ENCODE data around the gene GRM1. TPM values are rescaled to one million over a fixed set of nuclear protein-coding genes. Genes with fewer than 3 reads are reported as not detected.
"Not testable (repeated sequence)": the region's sequence is repeated elsewhere in the genome, so short reads cannot be mapped to it uniquely, and the experiment has no call there.

Gene GRM1
- total and polyA plus RNA-seq, 4 donors: 3.3 to 12.2 (median 7.7) TPM

DNA sequence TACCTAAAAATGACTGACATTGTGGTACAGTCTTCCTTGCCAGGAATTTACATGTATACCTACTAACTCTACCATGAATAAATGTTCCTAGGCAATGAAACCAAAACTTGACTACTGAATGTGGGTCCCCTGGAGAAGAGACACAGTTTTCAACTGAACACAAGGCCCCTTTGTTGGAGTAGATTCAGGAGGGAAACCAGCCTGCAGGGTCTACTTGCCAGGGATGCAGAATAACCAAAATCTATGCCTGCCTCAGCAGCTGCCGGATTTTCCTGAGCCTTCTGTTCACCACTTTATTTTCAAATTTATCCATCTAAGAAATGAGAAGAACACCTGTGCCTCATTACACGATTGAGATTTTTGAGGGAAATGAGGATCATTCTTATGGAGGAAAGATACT, 211.9 kb downstream of the GRM1 start:
- Histone ChIP-seq H3K27me3 (ENCODE audit: control insufficient read depth, insufficient read depth, low read length) (no peaks in the 10 kb centered on the region), H3K4me1 (ENCODE audit: control insufficient read depth, insufficient read depth, low read length) (no peaks in the 10 kb centered on the region), H3K4me3 (ENCODE audit: low read depth, low read length) (no peak overlapping the region), H3K9me3 (ENCODE audit: control insufficient read depth, insufficient read depth, low read length) (peaks cover 2% of the 10 kb centered on the region), H3K27ac (ENCODE audit: low read depth, low read length) (no peak overlapping the region), H3K36me3 (ENCODE audit: control insufficient read depth, insufficient read depth, low read length) (no peaks in the 10 kb centered on the region)
- WGBS (ENCODE audit: insufficient coverage): no CpG with 5 or more reads among the region's 2 CpGs
- DNase-seq (ENCODE audit: low read depth in 4 of 6, low spot score in 6 of 6): peak in 1 of 6 donors; percentile 66

DNA sequence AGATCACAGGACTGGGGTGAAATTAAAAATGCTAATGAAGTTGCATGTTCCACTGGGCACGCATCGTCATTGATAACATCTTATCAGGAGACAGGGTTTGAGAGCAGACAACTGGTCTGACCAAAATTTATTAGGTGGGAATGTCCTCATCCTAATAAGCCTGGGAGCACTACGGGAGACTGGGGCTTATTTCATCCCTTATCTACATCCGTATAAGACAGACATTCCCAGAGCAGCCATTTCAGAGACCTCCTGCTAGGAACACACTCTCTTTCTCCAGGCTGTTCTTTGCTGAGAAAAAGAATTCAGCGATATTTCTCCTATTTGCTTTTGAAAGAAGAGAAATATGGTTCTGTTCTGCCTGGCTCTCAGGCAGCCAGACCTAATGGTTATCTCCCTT, 214.8 kb downstream of the GRM1 start:
- WGBS (ENCODE audit: insufficient coverage): 87% methylated on average over 4 of the region's 5 CpGs
- DNase-seq (ENCODE audit: low read depth in 4 of 6, low spot score in 6 of 6); H3K9me3 ChIP-seq (ENCODE audit: control insufficient read depth, insufficient read depth, low read length); H3K4me3 ChIP-seq (ENCODE audit: low read depth, low read length); H3K4me1 ChIP-seq (ENCODE audit: control insufficient read depth, insufficient read depth, low read length); H3K27me3 ChIP-seq (ENCODE audit: control insufficient read depth, insufficient read depth, low read length); H3K36me3 ChIP-seq (ENCODE audit: control insufficient read depth, insufficient read depth, low read length); H3K27ac ChIP-seq (ENCODE audit: low read depth, low read length): not testable (repeated sequence)

DNA sequence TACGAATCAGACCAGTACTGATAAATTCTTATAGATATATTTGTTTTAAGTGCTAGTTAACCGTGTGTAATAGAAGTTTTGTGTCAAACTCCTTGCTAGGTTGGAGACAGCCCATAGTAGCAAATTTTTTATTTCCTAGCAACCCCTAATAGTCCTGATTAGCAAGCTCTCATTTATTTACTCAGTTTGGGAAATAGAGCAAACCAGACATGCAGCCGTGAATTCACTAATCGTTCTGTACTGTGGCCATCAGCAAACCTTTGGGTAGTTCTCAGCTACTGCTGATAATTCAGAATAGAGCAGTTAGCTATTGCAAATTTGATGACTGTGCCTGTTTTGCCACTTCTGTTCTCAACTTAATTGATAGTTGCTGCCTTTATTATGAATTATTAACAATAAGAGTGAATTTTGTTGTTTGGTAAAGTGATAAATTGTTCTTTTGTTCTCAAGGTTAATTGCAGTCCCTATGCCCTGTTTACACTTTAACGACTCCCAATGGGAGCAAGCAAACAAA, 215.8 kb downstream of the GRM1 start:
- H3K9me3 ChIP-seq (ENCODE audit: control insufficient read depth, insufficient read depth, low read length): peaks cover 2% of the 10 kb centered on the region
- H3K4me1 ChIP-seq (ENCODE audit: control insufficient read depth, insufficient read depth, low read length): no peaks in the 10 kb centered on the region
- H3K27me3 ChIP-seq (ENCODE audit: control insufficient read depth, insufficient read depth, low read length): no peaks in the 10 kb centered on the region
- H3K4me3 ChIP-seq (ENCODE audit: low read depth, low read length): no peak overlapping the region
- DNase-seq (ENCODE audit: low read depth in 4 of 6, low spot score in 6 of 6): peak in 1 of 6 donors; percentile 45
- WGBS (ENCODE audit: insufficient coverage): 70% methylated on average over 2 of the region's 5 CpGs
- H3K27ac ChIP-seq (ENCODE audit: low read depth, low read length): no peak overlapping the region
- H3K36me3 ChIP-seq (ENCODE audit: control insufficient read depth, insufficient read depth, low read length): no peaks in the 10 kb centered on the region

DNA sequence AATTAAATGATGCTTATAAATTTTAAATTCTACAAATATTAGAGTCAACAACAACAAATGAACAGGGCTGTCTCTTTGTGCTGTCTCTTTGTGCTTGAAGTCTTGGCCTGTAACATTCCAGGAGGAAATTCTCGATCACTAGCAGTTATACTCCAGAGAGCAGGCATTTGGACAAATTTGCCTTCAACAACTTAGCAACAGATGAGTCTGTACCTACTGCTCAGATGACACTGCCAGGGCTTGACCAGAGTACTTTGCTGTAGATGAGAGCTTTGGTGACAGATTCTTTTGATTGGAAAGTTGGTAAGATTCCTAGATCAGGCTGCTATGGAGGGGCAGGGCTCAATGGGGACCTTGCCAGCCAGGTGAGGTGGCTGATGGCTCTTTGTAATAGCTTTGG, 217.2 kb downstream of the GRM1 start:
- H3K27ac ChIP-seq (ENCODE audit: low read depth, low read length): no peak overlapping the region
- peaks cover 2% of the 10 kb centered on the region for H3K9me3 ChIP-seq (ENCODE audit: control insufficient read depth, insufficient read depth, low read length)
- no peak for DNase-seq (ENCODE audit: low read depth in 4 of 6, low spot score in 6 of 6)
- WGBS (ENCODE audit: insufficient coverage): 89% methylated on average over 1 of the region's 1 CpG
- no peak overlapping the region for H3K4me3 ChIP-seq (ENCODE audit: low read depth, low read length)
- no peaks in the 10 kb centered on the region for H3K27me3 ChIP-seq (ENCODE audit: control insufficient read depth, insufficient read depth, low read length)
- no peaks in the 10 kb centered on the region for H3K36me3 ChIP-seq (ENCODE audit: control insufficient read depth, insufficient read depth, low read length)
- no peaks in the 10 kb centered on the region for H3K4me1 ChIP-seq (ENCODE audit: control insufficient read depth, insufficient read depth, low read length)

DNA sequence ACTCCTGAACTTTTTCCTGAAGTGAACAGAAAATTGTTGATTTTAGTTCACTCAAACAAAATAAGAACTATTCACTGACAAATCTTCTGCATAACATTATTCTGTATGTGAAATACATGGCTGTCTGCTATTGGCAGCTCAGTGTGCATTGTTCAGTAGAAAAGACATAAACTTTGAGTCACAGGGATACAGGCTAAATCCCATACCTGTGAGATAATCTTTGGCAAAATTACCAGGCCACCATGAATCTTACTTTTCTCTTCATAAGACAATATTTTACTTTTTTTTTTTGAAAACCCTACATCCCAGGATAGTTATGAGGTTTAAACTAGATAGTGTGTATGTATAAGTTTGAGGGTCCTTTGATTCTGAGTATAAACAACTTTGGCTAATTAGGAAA, 224.8 kb downstream of the GRM1 start:
- no peak overlapping the region for H3K4me3 ChIP-seq (ENCODE audit: low read depth, low read length)
- H3K27me3 ChIP-seq (ENCODE audit: control insufficient read depth, insufficient read depth, low read length): no peaks in the 10 kb centered on the region
- no peak overlapping the region for H3K27ac ChIP-seq (ENCODE audit: low read depth, low read length)
- H3K4me1 ChIP-seq (ENCODE audit: control insufficient read depth, insufficient read depth, low read length): no peaks in the 10 kb centered on the region
- H3K36me3 ChIP-seq (ENCODE audit: control insufficient read depth, insufficient read depth, low read length): no peaks in the 10 kb centered on the region
- H3K9me3 ChIP-seq (ENCODE audit: control insufficient read depth, insufficient read depth, low read length): no peaks in the 10 kb centered on the region
- DNase-seq (ENCODE audit: low read depth in 4 of 6, low spot score in 6 of 6): no peak

DNA sequence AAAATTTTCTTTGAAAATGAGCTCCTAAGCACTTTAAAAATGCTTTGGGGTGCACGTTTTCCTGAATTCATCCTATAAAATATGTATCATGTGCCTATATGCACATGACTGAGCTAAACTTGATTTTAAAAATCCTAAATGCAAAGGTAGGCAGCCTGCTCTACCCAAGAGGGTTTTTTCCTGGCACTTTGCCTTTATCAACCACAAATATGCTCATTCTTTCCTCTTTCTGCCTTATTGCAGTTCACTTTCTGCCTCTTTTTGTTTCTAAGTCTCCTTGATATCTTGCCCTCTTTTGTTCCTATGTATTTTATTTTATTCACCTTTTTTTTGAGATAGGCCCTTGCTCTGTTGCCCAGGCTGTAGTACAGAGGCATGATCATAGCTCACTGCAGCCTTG, 229.3 kb downstream of the GRM1 start:
- no CpG with 5 or more reads among the region's 1 CpG for WGBS (ENCODE audit: insufficient coverage)

DNA sequence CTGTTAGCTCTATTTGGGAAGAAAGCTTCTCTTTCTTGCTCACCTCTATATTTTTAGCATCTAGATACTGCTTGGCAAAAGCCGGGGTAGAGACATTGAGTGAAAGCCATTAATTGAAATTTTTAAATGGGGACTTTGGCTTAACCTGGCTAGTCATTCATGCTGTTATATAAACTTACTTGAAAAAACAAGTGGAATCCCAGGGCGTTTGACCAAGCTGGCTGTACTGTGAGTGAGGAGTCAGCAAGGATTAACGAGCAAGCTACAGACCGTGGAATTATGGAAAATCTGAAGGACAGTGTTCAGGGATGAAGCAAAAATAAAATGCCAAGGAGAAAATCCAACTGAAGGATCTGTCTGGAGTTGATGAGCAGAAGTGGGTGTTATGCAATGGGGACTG, 232.0 kb downstream of the GRM1 start:
- 65% methylated on average over 3 of the region's 4 CpGs for WGBS (ENCODE audit: insufficient coverage)
- H3K36me3 ChIP-seq (ENCODE audit: control insufficient read depth, insufficient read depth, low read length): no peaks in the 10 kb centered on the region
- DNase-seq (ENCODE audit: low read depth in 4 of 6, low spot score in 6 of 6): no peak

More for the DNA sequence above, 229.3 kb downstream of the GRM1 start:
- Histone ChIP-seq H3K4me3 (ENCODE audit: low read depth, low read length) (no peak overlapping the region), H3K27me3 (ENCODE audit: control insufficient read depth, insufficient read depth, low read length) (no peaks in the 10 kb centered on the region), H3K36me3 (ENCODE audit: control insufficient read depth, insufficient read depth, low read length) (no peaks in the 10 kb centered on the region), H3K27ac (ENCODE audit: low read depth, low read length) (no peak overlapping the region), H3K4me1 (ENCODE audit: control insufficient read depth, insufficient read depth, low read length) (no peaks in the 10 kb centered on the region), H3K9me3 (ENCODE audit: control insufficient read depth, insufficient read depth, low read length) (no peaks in the 10 kb centered on the region)
- DNase-seq (ENCODE audit: low read depth in 4 of 6, low spot score in 6 of 6): no peak

DNA sequence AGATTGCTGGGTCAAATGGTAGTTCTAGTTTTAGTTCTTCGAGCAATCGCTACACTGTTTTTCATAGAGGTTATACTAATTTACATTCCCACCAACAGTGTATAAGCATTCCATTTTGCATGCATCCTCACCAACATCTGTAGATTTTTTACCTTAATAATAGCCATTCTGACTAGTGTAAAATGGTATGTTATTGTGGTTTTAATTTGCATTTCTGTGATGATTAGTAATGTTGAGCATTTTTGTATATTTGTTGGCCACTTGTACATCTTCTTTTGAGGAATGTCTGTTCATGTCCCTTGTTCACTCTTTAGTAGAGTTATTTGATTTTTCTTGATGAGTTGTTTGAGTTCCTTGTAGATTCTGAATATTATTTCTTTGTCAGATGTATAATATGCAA, 236.2 kb downstream of the GRM1 start:
- Histone ChIP-seq H3K9me3 (ENCODE audit: control insufficient read depth, insufficient read depth, low read length) (no peaks in the 10 kb centered on the region), H3K27ac (ENCODE audit: low read depth, low read length) (no peak overlapping the region), H3K4me1 (ENCODE audit: control insufficient read depth, insufficient read depth, low read length) (no peaks in the 10 kb centered on the region), H3K27me3 (ENCODE audit: control insufficient read depth, insufficient read depth, low read length) (no peaks in the 10 kb centered on the region), H3K4me3 (ENCODE audit: low read depth, low read length) (no peak overlapping the region), H3K36me3 (ENCODE audit: control insufficient read depth, insufficient read depth, low read length) (no peaks in the 10 kb centered on the region)
- DNase-seq (ENCODE audit: low read depth in 4 of 6, low spot score in 6 of 6): no peak
- whole genome bisulfite sequencing (ENCODE audit: insufficient coverage): no CpG with 5 or more reads among the region's 2 CpGs

More for the DNA sequence above, 232.0 kb downstream of the GRM1 start:
- Histone ChIP-seq H3K27me3 (ENCODE audit: control insufficient read depth, insufficient read depth, low read length) (no peaks in the 10 kb centered on the region), H3K27ac (ENCODE audit: low read depth, low read length) (no peak overlapping the region), H3K4me3 (ENCODE audit: low read depth, low read length) (no peak overlapping the region), H3K4me1 (ENCODE audit: control insufficient read depth, insufficient read depth, low read length) (no peaks in the 10 kb centered on the region), H3K9me3 (ENCODE audit: control insufficient read depth, insufficient read depth, low read length) (no peaks in the 10 kb centered on the region)

DNA sequence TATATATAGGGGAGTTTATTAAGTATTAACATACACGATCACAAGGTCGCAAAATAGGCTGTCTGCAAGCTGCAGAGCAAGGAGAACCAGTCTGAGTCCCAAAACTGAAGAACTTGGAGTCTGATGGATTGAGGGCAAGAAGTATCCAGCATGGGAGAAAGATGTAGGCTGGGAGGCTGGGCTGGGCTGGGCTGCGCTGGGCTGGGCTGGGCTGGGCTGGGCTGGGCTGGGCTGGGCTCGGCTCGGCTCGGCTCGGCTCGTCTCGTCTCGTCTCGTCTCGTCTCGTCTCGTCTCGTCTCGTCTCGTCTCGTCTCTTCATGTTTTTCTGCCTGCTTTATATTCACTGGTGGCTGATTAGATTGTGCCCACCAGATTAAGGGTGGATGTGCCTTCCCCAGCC, 238.6 kb downstream of the GRM1 start:
- no peak overlapping the region for H3K4me3 ChIP-seq (ENCODE audit: low read depth, low read length)
- WGBS (ENCODE audit: insufficient coverage): 84% methylated on average over 10 of the region's 18 CpGs

DNA sequence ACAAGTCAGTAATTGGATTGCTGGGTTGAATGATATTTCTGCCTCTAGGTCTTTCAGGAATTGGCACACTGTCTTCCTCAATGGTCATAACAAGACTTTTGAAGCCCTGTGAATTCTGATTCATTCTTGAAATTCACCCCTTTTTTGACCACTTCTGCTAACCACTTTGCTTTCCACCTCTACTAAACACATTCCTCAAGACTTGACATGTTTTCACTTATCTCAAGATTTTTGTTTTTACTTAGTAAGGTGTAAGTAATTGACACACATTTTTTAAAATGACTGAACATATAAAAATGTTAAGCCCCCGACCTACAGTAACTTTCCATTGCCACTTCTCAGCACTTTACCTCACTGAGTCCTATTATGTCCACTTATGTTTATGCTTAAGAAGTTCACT, 239.1 kb downstream of the GRM1 start:
- DNase-seq (ENCODE audit: low read depth in 4 of 6, low spot score in 6 of 6): no peak
- no peaks in the 10 kb centered on the region for H3K36me3 ChIP-seq (ENCODE audit: control insufficient read depth, insufficient read depth, low read length)
- no CpG with 5 or more reads among the region's 1 CpG for WGBS (ENCODE audit: insufficient coverage)

More for the DNA sequence above, 238.6 kb downstream of the GRM1 start:
- Histone ChIP-seq H3K9me3 (ENCODE audit: control insufficient read depth, insufficient read depth, low read length) (no peaks in the 10 kb centered on the region), H3K27ac (ENCODE audit: low read depth, low read length) (no peak overlapping the region), H3K36me3 (ENCODE audit: control insufficient read depth, insufficient read depth, low read length) (no peaks in the 10 kb centered on the region), H3K4me1 (ENCODE audit: control insufficient read depth, insufficient read depth, low read length) (no peaks in the 10 kb centered on the region), H3K27me3 (ENCODE audit: control insufficient read depth, insufficient read depth, low read length) (no peaks in the 10 kb centered on the region)
- DNase-seq (ENCODE audit: low read depth in 4 of 6, low spot score in 6 of 6): no peak

More for the DNA sequence above, 239.1 kb downstream of the GRM1 start:
- Histone ChIP-seq H3K27me3 (ENCODE audit: control insufficient read depth, insufficient read depth, low read length) (no peaks in the 10 kb centered on the region), H3K4me1 (ENCODE audit: control insufficient read depth, insufficient read depth, low read length) (no peaks in the 10 kb centered on the region), H3K27ac (ENCODE audit: low read depth, low read length) (no peak overlapping the region), H3K4me3 (ENCODE audit: low read depth, low read length) (no peak overlapping the region), H3K9me3 (ENCODE audit: control insufficient read depth, insufficient read depth, low read length) (no peaks in the 10 kb centered on the region)

Measured in spinal cord (tissue), 10 donors.